Thyroid gland (tissue), 4 donors: ENCODE data around the gene ACOX3.

ENCODE experiments used
- CTCF ChIP-seq, 6 experiments: fragments of 200-600 bp in 3 of 6; fragments of 450-650 bp in 3 of 6; sonication (generic) in 3 of 6; IDR thresholded peaks; one replicate each; pipeline ENCODE4 v1.5.1; 2016 to 2019; ENCODE audit warnings: antibody characterized with exemption in 6 of 6, mild to moderate bottlenecking in 2 of 6, inconsistent platforms in 1 of 6, moderate library complexity in 1 of 6
- POLR2A ChIP-seq, 2 donors: fragments of 450-650 bp; IDR thresholded peaks; one replicate each; pipeline ENCODE4 v1.6.1; 2017; ENCODE audit warnings: antibody characterized with exemption in 2 of 2, mild to moderate bottlenecking in 2 of 2, moderate library complexity in 1 of 2

DNA sequence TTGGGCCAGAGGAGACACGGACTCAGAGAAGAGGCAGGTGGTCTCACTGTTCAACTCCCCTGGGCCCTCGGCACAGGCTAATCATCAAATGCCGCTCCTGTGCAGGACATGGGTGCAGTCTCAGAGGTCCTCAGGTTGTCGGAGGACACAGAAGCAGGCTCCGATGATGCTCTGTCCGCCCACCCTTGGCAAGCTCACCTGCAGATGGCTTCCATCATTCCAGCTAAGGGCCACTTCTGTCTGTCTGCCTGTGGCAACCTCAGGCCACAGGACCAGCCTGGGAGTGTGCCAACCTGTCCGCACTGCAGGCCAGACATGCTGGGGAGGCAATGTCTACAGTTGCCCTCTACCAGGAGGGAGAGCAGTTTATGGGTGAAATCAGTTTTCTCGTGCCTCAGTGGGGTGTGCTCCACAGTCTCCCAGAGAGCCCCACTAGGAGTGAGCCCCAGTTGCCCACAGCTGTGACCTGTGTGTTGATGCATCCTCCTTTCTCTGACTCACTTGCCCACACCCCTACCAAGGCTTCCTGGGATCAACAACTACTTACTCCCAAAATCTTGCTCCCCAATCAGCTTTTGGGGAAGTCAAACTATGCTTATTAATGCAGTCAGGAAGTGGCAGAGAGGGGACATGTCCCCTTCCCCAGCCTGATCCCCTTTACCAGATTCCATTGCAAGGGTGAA is 115.1 kb downstream of the ACOX3 start:
- TF ChIP-seq POLR2A (IDR thresholded peaks at IDR 0.05) (no peak), CTCF (IDR thresholded peaks at IDR 0.05) (no peak)
